PC-9 (cell line): Measurements from ENCODE around the gene MCM5. TPM values are rescaled to one million over a fixed set of nuclear protein-coding genes. Genes with fewer than 3 reads are reported as not detected.
"Not testable (repeated sequence)": the region's sequence is repeated elsewhere in the genome, so short reads cannot be mapped to it uniquely, and the experiment has no call there.

Source experiments
- BruUV-seq: library from RNA; stranded (reverse); fragments of 400-500 nt; replicated peaks from 2 replicates; lab custom pipeline; 2021; lab: Mats Ljungman, UMichigan
- CTCF ChIA-PET: fragments of 300-600 bp; sonication (Branson Sonifier 250); formaldehyde crosslinking; loops from one replicate; lab custom pipeline; 2022; ENCODE audit warnings: antibody characterized with exemption; lab: Charles Lee
- POLR2A ChIA-PET: fragments of 300-600 bp; sonication (Branson Sonifier 250); formaldehyde crosslinking; loops from one replicate; lab custom pipeline; 2022; ENCODE audit warnings: antibody characterized with exemption; ENCODE audit not compliant: unreplicated experiment; lab: Charles Lee
- DNase-seq, 2 experiments: peaks; one replicate each; pipeline versions ENCODE4 v3.0.0 to v3.0.0-alpha.2; 2015 to 2022; ENCODE audit warnings: mixed read lengths in 1 of 2
- H2AFZ ChIP-seq: fragments of 200-600 bp; sonication (generic); 2 replicates; pipeline ENCODE4 v1.8.1; 2017; ENCODE audit warnings: antibody characterized with exemption
- H3F3A ChIP-seq: fragments of 200-600 bp; sonication (generic); 2 replicates; pipeline ENCODE4 v1.8.1; 2017; ENCODE audit warnings: antibody characterized with exemption, mild to moderate bottlenecking, low read depth; ENCODE audit not compliant: insufficient read depth
- H3K27ac ChIP-seq: fragments of 200-600 bp; sonication (generic); 2 replicates; pipeline ENCODE4 v1.6.1; 2016; ENCODE audit warnings: mixed run types
- H3K27me3 ChIP-seq: fragments of 200-600 bp; sonication (generic); 2 replicates; pipeline ENCODE4 v1.6.1; 2016; ENCODE audit warnings: low read depth, mixed run types; ENCODE audit not compliant: insufficient read depth
- H3K36me3 ChIP-seq: fragments of 200-600 bp; sonication (generic); 2 replicates; pipeline ENCODE4 v1.6.1; 2016; ENCODE audit warnings: low read depth, mixed run types
- H3K4me1 ChIP-seq: fragments of 200-600 bp; sonication (generic); replicated peaks from 2 replicates; pipeline ENCODE4 v1.6.1; 2016; ENCODE audit warnings: mixed run types; ENCODE audit not compliant: insufficient read depth
- H3K4me2 ChIP-seq: fragments of 200-600 bp; sonication (generic); 2 replicates; pipeline ENCODE4 v1.6.1; 2017; ENCODE audit warnings: mixed run types
- H3K4me3 ChIP-seq: fragments of 200-600 bp; sonication (generic); 2 replicates; pipeline ENCODE4 v1.6.1; 2016; ENCODE audit warnings: mixed run types
- H3K79me2 ChIP-seq: fragments of 200-600 bp; sonication (generic); 2 replicates; pipeline ENCODE4 v1.6.1; 2017; ENCODE audit warnings: low read depth, mixed run types
- H3K9me2 ChIP-seq: fragments of 200-600 bp; sonication (generic); 2 replicates; pipeline ENCODE4 v1.8.1; 2017; ENCODE audit warnings: mild to moderate bottlenecking; ENCODE audit not compliant: insufficient read depth
- H3K9me3 ChIP-seq: fragments of 200-600 bp; sonication (generic); 2 replicates; pipeline ENCODE4 v1.8.1; 2016; ENCODE audit warnings: low read depth; ENCODE audit not compliant: insufficient read depth
- H4K20me1 ChIP-seq: fragments of 200-600 bp; sonication (generic); 2 replicates; pipeline ENCODE4 v1.8.1; 2017; ENCODE audit not compliant: insufficient read depth
- CTCF ChIP-seq: fragments of 200-600 bp; sonication (generic); conservative IDR thresholded peaks from 2 replicates; pipeline ENCODE4 v1.6.1; 2017; ENCODE audit warnings: mixed run types, antibody characterized with exemption, mild to moderate bottlenecking, moderate library complexity
- EZH2 ChIP-seq: fragments of 200-600 bp; sonication (generic); IDR thresholded peaks from 2 replicates; pipeline ENCODE4 v1.8.0; 2017; ENCODE audit warnings: antibody characterized with exemption, low read depth
- intact Hi-C: fragments of 100-400 bp; cut with micrococcal nuclease; formaldehyde crosslinking; loops from one replicate; pipeline ENCODE4 v1.10.0; 2022; ENCODE audit not compliant: unreplicated experiment
- total RNA-seq: library from RNA; stranded (reverse); gene quantifications from 2 replicates; pipeline ENCODE4 v1.2.3, GENCODE V29; 2021

The MCM5 gene
- total RNA-seq, 1 experiment from 2014 or later: 115 TPM

DNA sequence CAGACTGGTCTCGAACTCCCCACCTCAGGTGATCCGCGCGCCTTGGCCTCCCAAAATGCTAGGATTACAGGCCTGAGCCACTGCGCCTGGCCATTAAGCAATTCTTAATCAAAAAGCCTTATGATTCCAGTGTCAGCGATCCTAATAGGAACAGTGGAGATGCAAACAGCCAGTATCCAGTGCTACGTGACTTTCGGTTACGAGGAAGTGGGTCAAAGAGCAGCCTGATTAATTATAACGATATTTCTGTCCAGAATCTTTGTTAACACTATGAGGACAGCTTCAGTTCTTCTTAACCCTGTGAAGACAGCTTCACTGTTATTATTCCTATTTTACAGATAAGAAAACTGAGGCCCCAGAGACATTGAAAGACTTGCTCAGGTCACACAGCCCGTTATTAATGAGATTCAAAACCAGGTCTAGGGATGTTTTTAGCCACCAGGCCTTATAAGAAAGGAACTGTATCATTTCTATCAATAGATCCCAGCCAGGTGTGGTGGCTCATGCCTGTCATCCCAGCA lies 36.3 kb upstream of the MCM5 start:
- Histone ChIP-seq H3K27me3 (no peaks in the 10 kb centered on the region), H3K79me2 (no peaks in the 10 kb centered on the region), H4K20me1 (no peaks in the 10 kb centered on the region), H3K9me3 (no peaks in the 10 kb centered on the region), H3K36me3 (no peaks in the 10 kb centered on the region), H3K4me1 (peaks cover 36% of the 10 kb centered on the region), H3K4me2 (peak overlapping the region; percentile 36), H3K9me2 (no peaks in the 10 kb centered on the region), H3K27ac (peak overlapping the region; percentile 71), H2AFZ (no peak overlapping the region), H3F3A (peaks cover 51% of the 10 kb centered on the region), H3K4me3 (no peak overlapping the region)
- TF ChIP-seq CTCF (no peak), EZH2 (no peak)
- DNase-seq: no peak
- no TSS peak for BruUV-seq
- intact Hi-C loops: no loop called here
- POLR2A ChIA-PET: interaction anchor here (0.6 kb wide), 1 partner anchor 54 kb away, joined by 3 read pairs; no protein-coding TSS in a partner anchor
- CTCF ChIA-PET: no interaction called here

DNA sequence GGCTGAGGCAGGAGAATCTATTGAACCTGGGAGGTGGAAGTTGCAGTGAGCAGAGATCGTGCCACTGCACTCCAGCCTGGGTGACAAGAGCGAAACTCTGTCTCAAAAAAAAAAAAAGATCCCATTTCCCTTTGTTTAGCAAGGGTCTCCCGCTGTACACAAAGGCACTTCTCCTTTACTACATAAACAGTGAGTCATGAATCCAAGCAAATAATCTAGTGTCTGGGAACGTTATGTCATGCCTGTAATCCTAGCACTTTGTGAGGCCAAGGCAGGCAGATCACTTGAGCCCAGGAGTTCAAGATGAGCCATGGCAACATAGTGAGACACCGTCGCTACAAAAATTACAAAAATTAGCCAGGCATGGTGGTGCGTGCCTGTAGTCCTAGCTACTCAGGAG lies 35.7 kb upstream of the MCM5 start:
- H3K79me2 ChIP-seq, H3K36me3 ChIP-seq, intact Hi-C loops, H4K20me1 ChIP-seq, H3K9me2 ChIP-seq, H3K27me3 ChIP-seq, CTCF ChIA-PET, POLR2A ChIA-PET, H2AFZ ChIP-seq, H3K4me3 ChIP-seq, BruUV-seq, H3K9me3 ChIP-seq: not testable (repeated sequence)
- H3K27ac ChIP-seq: peak overlapping the region; percentile 71
- H3K4me2 ChIP-seq: peak overlapping the region; percentile 36
- DNase-seq: peak; percentile 34 to 94
- peaks cover 46% of the 10 kb centered on the region for H3F3A ChIP-seq
- H3K4me1 ChIP-seq: peaks cover 41% of the 10 kb centered on the region

- Histone ChIP-seq H3K4me3 (no peak overlapping the region), H3K79me2 (no peaks in the 10 kb centered on the region), H3F3A (peaks cover 56% of the 10 kb centered on the region), H3K27ac (no peak overlapping the region), H3K9me2 (no peaks in the 10 kb centered on the region), H3K27me3 (no peaks in the 10 kb centered on the region), H4K20me1 (no peaks in the 10 kb centered on the region), H3K4me2 (no peak overlapping the region), H3K36me3 (no peaks in the 10 kb centered on the region), H2AFZ (no peak overlapping the region), H3K4me1 (peaks cover 50% of the 10 kb centered on the region), H3K9me3 (no peaks in the 10 kb centered on the region)
- DNase-seq: no peak
- ChIA-PET POLR2A (no interaction called here), CTCF (no interaction called here)
- BruUV-seq: no TSS peak
- TF ChIP-seq EZH2: no peak
- TF ChIP-seq CTCF: no peak
- intact Hi-C loops: no loop called here
Measured at GRCh38 chr22:35367331-35367886, 32.5 kb upstream of the MCM5 start.
